HG03354 (cell line): ENCODE results near the gene SNX21.
A peak's percentile ranks its signal among the peaks of the same experiment; 100 is the strongest.
"Not testable (repeated sequence)": the region's sequence is repeated elsewhere in the genome, so short reads cannot be mapped to it uniquely, and the experiment has no call there.

ENCODE experiments used
- ATAC-seq: cut with Tn5 transposase; IDR thresholded peaks from one replicate; pipeline ENCODE4 v1.9.1; 2021; ENCODE audit warnings: mild to moderate bottlenecking; ENCODE audit not compliant: unreplicated experiment, poor library complexity, severe bottlenecking

Gene SNX21

GRCh38 chr20:45873409-45874103, 40.0 kb downstream of the SNX21 start:
- no peak for ATAC-seq

GRCh38 chr20:45874104-45874481, 40.5 kb downstream of the SNX21 start:
- ATAC-seq: not testable (repeated sequence)

GRCh38 chr20:45874576-45874975, 41.0 kb downstream of the SNX21 start:
- ATAC-seq: no peak

GRCh38 chr20:45878076-45878761, 44.6 kb downstream of the SNX21 start:
- ATAC-seq: no peak

GRCh38 chr20:45880988-45881788, 47.6 kb downstream of the SNX21 start, which contains the start of gene ZSWIM1:
TSS of gene ZSWIM1 (plus strand) at chr20:45881227. CDS start at chr20:45882593, 1,366 bp downstream.
- ATAC-seq: peak; percentile 99

DNA sequence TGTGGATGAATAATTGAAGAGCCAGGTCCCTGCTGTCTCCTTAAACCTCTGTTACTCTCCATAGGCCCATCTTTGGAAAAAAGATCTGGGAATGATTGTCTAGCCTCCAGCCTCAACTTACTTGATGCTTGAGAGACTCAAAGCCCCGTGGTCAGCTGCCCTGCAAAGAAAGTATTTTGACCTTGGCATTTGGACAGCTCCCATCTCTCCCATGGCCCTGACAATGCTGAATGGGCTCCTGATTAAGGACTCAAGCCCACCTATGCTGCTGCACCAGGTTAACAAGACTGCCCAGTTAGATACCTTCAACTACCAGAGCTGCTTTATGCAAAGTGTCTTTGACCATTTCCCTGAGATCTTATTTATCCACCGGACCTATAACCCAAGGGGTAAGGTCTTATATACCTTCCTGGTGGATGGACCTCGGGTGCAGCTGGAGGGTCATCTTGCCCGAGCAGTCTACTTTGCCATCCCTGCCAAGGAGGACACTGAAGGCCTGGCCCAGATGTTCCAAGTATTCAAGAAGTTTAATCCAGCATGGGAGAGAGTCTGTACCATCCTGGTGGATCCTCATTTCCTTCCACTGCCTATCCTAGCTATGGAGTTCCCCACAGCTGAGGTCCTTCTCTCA, 49.0 kb downstream of the SNX21 start:
- no peak for ATAC-seq

DNA sequence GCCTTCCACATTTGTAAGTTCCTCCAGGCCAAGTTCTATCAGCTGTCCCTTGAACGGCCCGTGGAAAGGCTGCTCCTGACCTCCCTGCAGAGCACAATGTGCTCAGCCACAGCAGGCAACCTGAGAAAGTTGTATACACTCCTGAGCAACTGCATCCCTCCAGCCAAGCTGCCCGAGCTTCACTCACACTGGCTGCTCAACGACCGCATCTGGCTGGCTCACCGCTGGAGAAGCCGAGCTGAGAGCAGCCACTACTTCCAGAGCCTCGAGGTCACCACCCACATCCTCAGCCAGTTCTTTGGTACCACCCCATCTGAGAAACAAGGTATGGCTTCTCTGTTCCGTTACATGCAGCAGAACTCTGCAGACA, 49.5 kb downstream of the SNX21 start:
- ATAC-seq: no peak

- ATAC-seq: no peak
Observed at GRCh38 chr20:45886590-45887345, 53.2 kb downstream of the SNX21 start.

- no peak for ATAC-seq
Observed at GRCh38 chr20:45887346-45887715, 53.7 kb downstream of the SNX21 start, which contains the start of gene SPATA25. TSS of gene SPATA25 (minus strand) at chr20:45887622. CDS start at chr20:45887590, 32 bp downstream.

DNA sequence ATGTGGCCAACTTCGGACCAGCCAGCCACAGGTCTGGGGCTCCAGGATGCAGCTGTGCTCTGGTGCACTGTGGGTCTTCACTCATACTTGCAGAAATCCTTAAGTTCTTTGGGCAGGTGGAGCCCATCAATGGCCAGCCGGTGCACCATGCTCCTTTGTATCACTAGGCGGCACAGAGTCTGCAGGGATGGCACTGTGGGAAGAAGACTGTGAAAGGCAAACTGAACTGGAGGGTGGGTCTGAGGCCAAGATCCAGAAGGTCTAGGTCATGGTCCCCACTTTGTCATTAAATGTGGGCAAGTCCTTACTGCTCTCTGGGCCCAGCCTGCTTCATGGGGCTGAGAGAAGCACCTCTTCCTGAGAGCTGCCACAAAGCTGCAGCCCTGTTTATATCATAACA, 55.1 kb downstream of the SNX21 start:
- no peak for ATAC-seq

- peak; percentile 29 for ATAC-seq
Observed at GRCh38 chr20:45890077-45890984, 56.7 kb downstream of the SNX21 start.

- ATAC-seq: peak; percentile 79
Observed at GRCh38 chr20:45890985-45891983, 57.7 kb downstream of the SNX21 start, which contains the start of the genes CTSA and NEURL2. TSS of gene CTSA (plus strand) at chr20:45891335. CDS start at chr20:45891569, 234 bp downstream. TSS of gene NEURL2 (minus strand) at chr20:45891208. CDS start at chr20:45890991, 217 bp downstream.

GRCh38 chr20:45892049-45892825, 58.6 kb downstream of the SNX21 start:
- no peak for ATAC-seq
